Measurements from ENCODE around the gene PKD1.
A peak's percentile ranks its signal among the peaks of the same experiment; 100 is the strongest.

GRCh38 chr16:2151188-2152091, 15.7 kb upstream of the PKD1 start:
- TF ChIP-seq ATF3 (CRISPR knock-in tag; conservative IDR thresholded peaks at IDR 0.05), result no peak
- TF ChIP-seq CTCF (IDR thresholded peaks at IDR 0.05), result no peak
- no peak; the same call in 1 of the 2 replicates for TF ChIP-seq ATF1 (CRISPR knock-in tag; IDR thresholded peaks at IDR 0.05)
- TF ChIP-seq FOXK1 (CRISPR knock-in tag; IDR thresholded peaks at IDR 0.05), result 0 out of 2 replicates have a peak, but pooled peaks have one; percentile 2
- no peak for TF ChIP-seq MLX (CRISPR knock-in tag; IDR thresholded peaks at IDR 0.05)
- TF ChIP-seq FOXJ3 (CRISPR knock-in tag; IDR thresholded peaks at IDR 0.05; ENCODE audit: borderline replicate concordance), result no peak
- TF ChIP-seq NR3C1 (CRISPR knock-in tag; conservative IDR thresholded peaks at IDR 0.05; ENCODE audit: low read depth), result no peak
- TF ChIP-seq ZNF138 (CRISPR knock-in tag; conservative IDR thresholded peaks at IDR 0.05), result no peak
- peak; percentile 56; the same call in 1 of the 2 replicates for TF ChIP-seq ZNF416 (CRISPR knock-in tag; IDR thresholded peaks at IDR 0.05)
- TF ChIP-seq NR1H2 (CRISPR knock-in tag; IDR thresholded peaks at IDR 0.05), result no peak
- TF ChIP-seq MXD4 (CRISPR knock-in tag; IDR thresholded peaks at IDR 0.05; ENCODE audit: borderline replicate concordance), result no peak
- no peak for TF ChIP-seq E2F4 (CRISPR knock-in tag; IDR thresholded peaks at IDR 0.05; ENCODE audit: borderline replicate concordance, low read depth)
- TF ChIP-seq CBFB (CRISPR knock-in tag; IDR thresholded peaks at IDR 0.05; ENCODE audit: low read depth), result no peak
